Kidney (tissue), 14 donors: Measurements from ENCODE around the gene CHPF. TPM values are rescaled to one million over a fixed set of nuclear protein-coding genes. Genes with fewer than 3 reads are reported as not detected.

Experiments
- DNase-seq, 5 donors: peaks; one replicate each; pipeline ENCODE4 v3.0.0-alpha.2; 2013 to 2020
- FAIRE-seq: peaks from 2 replicates; lab custom pipeline; 2012; peaks lifted over from hg19 to GRCh38; lab: Jason Lieb, UNC
- H3K27ac ChIP-seq, 2 donors: one replicate each; pipeline ENCODE4 v1.7.0; 2013; ENCODE audit warnings: low read depth in 2 of 2, low read length in 2 of 2, inconsistent platforms in 1 of 2
- H3K27me3 ChIP-seq: one replicate; pipeline ENCODE4 v1.7.1; 2013; ENCODE audit warnings: low read length, inconsistent platforms; ENCODE audit not compliant: control insufficient read depth, insufficient read depth
- H3K36me3 ChIP-seq, 3 donors: one replicate each; pipeline versions ENCODE4 v1.7.0 to v1.7.1; 2013; ENCODE audit warnings: low read length in 3 of 3, control low read depth in 1 of 3, inconsistent platforms in 1 of 3; ENCODE audit not compliant: insufficient read depth in 3 of 3, control insufficient read depth in 2 of 3
- H3K4me1 ChIP-seq, 3 donors: one replicate each; pipeline versions ENCODE4 v1.7.0 to v1.7.1; 2013; ENCODE audit warnings: low read length in 3 of 3, inconsistent platforms in 1 of 3, low read depth in 1 of 3; ENCODE audit not compliant: control insufficient read depth in 2 of 3, insufficient read depth in 2 of 3
- H3K4me3 ChIP-seq, 3 donors: one replicate each; pipeline versions ENCODE4 v1.7.0 to v1.8.1; 2013; ENCODE audit warnings: low read length in 3 of 3, control low read depth in 1 of 3, inconsistent platforms in 1 of 3
- H3K9ac ChIP-seq, 3 donors: one replicate each; pipeline versions ENCODE4 v1.7.0 to v1.7.1; 2013; ENCODE audit warnings: low read length in 3 of 3, control low read depth in 1 of 3, inconsistent platforms in 1 of 3
- H3K9me3 ChIP-seq, 3 donors: one replicate each; pipeline versions ENCODE4 v1.7.0 to v1.7.1; 2013; ENCODE audit warnings: low read length in 3 of 3, control low read depth in 1 of 3, inconsistent platforms in 1 of 3; ENCODE audit not compliant: control insufficient read depth in 2 of 3, insufficient read depth in 1 of 3
- intact Hi-C: fragments of 100-400 bp; cut with DNase I; formaldehyde crosslinking; loops from one replicate; pipeline ENCODE4 v1.11.1; 2022
- polyA plus RNA-seq: library from polyadenylated mRNA; stranded (reverse); fragments of 350-450 nt; fragmentation: Illumina TruSeq; extraction: RNeasy Lipid Tissue Mini Kit (QIAGEN cat#74804); gene quantifications from one replicate; pipeline ENCODE4 v1.2.3, GENCODE V29; 2014; ENCODE audit warnings: low read depth, low replicate concordance; ENCODE audit not compliant: insufficient read depth
- total RNA-seq: library from RNA; stranded (reverse); fragmentation: NEBNext Ultra II Directional; extraction: Animal tissue kit (Norgen Biotek cat#: 25700); gene quantifications from one replicate; pipeline ENCODE4 v1.2.1, GENCODE V29; 2021
- TF ChIP-seq, protein P1 (sequence below): IDR thresholded peaks from 3 replicates; pipeline ENCODE4 v1.5.1; 2012; ENCODE audit warnings: mild to moderate bottlenecking, moderate library complexity, borderline replicate concordance; ENCODE audit not compliant: insufficient read depth; ENCODE audit errors: extremely low read depth
- donor health status: control.
- donor health status: control.
- donor health status: control.
- donor health status: control.
- donor health status: control.
- donor health status: DM: yes; HTN: yes; CAD: no.
- donor health status: Normal renal cell carcinoma (clear cell type).

The CHPF gene
- total and polyA plus RNA-seq, 2 donors from 2014 or later: 57.3 to 59.5 TPM

DNA sequence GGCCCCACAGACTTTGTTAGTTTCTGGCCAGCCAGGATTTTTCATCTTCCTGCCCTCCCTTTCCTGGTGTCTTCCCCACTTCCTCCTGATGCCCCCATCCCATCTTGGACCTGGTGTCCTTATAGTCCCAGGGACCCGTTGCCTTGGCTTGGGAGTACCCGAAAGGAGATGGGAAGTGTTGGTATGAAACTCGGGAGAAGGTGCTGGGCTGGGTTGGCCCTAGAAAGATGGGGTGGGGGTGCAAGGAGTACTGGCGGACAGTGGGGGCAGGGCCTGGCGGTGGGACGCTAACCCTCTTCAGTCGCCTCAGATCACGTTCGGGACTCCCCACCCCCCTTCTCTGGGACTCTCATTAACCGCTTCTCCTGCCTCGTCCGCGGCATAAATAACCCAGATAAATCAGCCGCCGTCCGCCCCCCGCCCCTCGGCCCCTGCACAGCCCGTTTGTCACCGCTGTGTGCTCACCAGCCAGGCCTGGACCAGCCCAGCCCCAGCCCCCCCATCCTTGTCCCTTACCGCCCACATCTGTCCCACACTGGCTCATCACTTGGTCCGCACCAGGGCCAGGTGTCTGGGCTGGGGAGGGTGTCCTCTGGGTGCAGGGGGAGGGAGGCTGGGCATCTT, 33.0 kb downstream of the CHPF start:
- intact Hi-C loops: no loop called here
- peaks cover 0 to 7% (median 3%) of the 10 kb centered on the region in 3 donors for H3K4me1 ChIP-seq
- no peak overlapping the region for H3K27ac ChIP-seq
- no peak for FAIRE-seq
- H3K4me3 ChIP-seq: no peak overlapping the region
- H3K9me3 ChIP-seq: no peaks in the 10 kb centered on the region
- H3K27me3 ChIP-seq: no peaks in the 10 kb centered on the region
- H3K9ac ChIP-seq: no peak overlapping the region
- DNase-seq: peak; percentile 36 to 77 (median 46)
- H3K36me3 ChIP-seq: no peaks in the 10 kb centered on the region
- TF ChIP-seq, protein P1, sequence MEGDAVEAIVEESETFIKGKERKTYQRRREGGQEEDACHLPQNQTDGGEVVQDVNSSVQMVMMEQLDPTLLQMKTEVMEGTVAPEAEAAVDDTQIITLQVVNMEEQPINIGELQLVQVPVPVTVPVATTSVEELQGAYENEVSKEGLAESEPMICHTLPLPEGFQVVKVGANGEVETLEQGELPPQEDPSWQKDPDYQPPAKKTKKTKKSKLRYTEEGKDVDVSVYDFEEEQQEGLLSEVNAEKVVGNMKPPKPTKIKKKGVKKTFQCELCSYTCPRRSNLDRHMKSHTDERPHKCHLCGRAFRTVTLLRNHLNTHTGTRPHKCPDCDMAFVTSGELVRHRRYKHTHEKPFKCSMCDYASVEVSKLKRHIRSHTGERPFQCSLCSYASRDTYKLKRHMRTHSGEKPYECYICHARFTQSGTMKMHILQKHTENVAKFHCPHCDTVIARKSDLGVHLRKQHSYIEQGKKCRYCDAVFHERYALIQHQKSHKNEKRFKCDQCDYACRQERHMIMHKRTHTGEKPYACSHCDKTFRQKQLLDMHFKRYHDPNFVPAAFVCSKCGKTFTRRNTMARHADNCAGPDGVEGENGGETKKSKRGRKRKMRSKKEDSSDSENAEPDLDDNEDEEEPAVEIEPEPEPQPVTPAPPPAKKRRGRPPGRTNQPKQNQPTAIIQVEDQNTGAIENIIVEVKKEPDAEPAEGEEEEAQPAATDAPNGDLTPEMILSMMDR: no peak

DNA sequence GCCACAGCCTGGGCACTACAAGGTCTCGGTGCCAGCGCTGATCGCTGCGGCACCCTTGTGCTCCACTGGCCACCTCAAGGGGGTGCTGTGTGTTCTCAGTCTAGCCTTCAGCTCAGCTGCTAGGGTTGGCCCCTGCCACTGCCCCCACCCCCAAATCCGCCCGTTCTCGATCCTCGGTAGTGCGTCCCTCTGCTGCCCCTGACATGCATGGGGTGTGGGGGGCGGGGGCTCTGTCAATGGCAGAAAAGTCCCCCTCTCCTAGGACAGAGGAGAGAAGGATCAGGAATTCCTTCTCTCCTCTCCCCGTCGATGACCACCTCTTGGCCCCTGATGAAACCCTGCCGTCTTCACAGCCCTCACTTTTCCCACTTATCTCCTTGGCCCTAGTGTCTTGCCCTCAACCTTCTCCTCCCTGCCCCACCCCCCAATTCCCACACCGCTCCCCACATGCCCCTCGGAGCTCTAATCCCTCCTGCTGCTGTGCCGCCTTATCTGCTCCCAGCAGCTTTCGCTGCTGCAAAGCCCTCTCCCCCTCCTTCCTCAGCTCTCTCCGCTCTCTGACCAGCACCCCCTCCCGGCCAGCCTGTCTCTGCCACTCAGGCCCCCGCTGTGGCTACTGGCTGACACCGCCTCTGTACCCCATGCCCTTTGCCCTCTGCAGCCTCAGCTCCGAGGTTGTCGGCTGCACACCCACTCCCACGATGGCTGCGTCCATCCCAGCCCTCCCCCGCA, 33.7 kb downstream of the CHPF start:
- peak overlapping the region in 2 of 3 donors; percentile 7 to 32 for H3K4me3 ChIP-seq
- TF ChIP-seq, protein P1: peak; percentile 40
- peaks cover 0 to 7% (median 3%) of the 10 kb centered on the region in 3 donors for H3K4me1 ChIP-seq
- H3K9me3 ChIP-seq: no peaks in the 10 kb centered on the region
- H3K27ac ChIP-seq: no peak overlapping the region
- no peaks in the 10 kb centered on the region for H3K27me3 ChIP-seq
- intact Hi-C loops: no loop called here
- no peaks in the 10 kb centered on the region for H3K36me3 ChIP-seq
- FAIRE-seq (no peak), DNase-seq (peak; percentile 68 to 86 (median 75))
- no peak overlapping the region for H3K9ac ChIP-seq

DNA sequence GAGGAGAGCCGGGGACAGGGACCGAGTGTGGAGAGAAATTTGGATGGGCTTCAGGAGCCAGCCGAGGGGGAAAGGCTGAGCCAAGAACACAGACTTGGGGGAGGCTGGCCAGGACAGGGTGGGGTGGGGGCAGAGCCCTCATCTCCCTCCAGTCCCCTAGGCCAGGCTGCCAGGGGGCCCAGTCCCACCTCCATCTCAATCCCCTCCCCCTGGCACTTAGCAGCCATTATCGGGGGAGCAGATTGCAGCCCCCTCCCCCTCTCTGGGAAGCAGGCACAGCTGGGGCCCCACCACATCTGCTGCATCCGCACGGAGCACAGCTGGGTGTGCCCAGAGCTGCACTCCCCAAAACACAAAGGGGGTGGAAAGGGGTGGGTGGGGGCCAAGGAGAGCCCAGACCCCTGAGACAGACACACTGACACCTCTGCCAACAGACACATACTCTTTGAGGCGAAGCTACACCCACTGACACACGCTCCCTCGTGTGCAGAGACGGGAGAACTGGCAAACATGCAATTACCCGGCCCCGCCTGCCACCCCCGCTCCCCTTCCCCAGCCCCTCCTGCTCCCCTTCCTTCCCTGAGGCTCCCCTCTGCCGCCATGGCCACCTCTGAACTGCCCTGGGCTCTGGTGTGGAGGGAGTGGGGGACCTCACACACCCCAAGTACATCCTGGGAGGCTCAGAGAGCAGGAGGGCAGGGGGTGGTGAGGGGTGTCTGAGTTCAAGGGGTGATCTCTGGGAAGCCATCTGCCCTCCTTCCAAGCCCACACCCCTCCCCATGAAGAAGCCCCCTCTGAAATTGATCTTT, 34.4 kb downstream of the CHPF start:
- TF ChIP-seq, protein P1: no peak

More for the DNA sequence above, 34.4 kb downstream of the CHPF start:
- Histone ChIP-seq H3K9ac (no peak overlapping the region), H3K36me3 (peaks cover 0 to 3% (median 2%) of the 10 kb centered on the region in 3 donors), H3K27ac (no peak overlapping the region), H3K4me3 (no peak overlapping the region), H3K27me3 (no peaks in the 10 kb centered on the region), H3K4me1 (peaks cover 0 to 7% (median 3%) of the 10 kb centered on the region in 3 donors), H3K9me3 (no peaks in the 10 kb centered on the region)
- FAIRE-seq (no peak), DNase-seq (no peak)
- intact Hi-C loops: no loop called here
